ENCODE measurements around the gene ZNF670.

DNA sequence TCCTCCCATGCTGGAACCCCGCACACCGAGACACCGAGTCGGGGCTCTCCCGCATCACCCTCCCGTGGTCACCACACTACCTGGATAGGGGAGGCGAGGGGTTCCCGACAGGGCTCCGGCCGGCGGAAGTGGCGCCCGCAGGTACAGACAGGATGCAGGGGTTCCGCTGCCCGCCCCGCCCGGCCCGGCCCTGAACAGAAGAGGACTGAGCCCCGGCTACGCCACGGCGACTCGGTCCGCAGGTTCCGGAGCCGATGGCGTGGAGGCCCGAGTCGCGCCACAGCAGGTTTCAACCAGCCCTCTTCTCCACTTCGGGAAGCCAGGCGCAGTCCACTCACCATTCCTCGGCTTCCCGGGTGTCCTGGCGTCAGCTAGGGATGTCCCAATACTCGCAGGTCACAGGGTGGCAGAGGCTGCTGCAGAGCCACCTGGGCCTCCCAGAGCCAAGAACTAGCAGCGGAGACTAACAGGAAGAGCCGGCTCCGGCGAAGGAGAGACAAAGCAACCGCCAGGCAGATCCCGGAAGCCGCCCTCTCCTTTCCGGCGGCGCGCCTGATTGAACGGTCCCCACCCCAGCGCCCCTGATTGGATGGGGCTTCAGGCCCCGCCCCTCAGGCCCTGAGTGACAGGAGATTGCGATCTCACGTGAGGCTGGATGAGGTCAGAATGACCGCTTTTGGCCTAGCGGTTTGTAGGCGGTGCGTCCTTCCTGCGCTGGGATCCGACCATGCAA, 25.4 kb upstream of the ZNF670 start, which contains the start of gene ZNF669:
- TF ChIP-seq, protein P1, sequence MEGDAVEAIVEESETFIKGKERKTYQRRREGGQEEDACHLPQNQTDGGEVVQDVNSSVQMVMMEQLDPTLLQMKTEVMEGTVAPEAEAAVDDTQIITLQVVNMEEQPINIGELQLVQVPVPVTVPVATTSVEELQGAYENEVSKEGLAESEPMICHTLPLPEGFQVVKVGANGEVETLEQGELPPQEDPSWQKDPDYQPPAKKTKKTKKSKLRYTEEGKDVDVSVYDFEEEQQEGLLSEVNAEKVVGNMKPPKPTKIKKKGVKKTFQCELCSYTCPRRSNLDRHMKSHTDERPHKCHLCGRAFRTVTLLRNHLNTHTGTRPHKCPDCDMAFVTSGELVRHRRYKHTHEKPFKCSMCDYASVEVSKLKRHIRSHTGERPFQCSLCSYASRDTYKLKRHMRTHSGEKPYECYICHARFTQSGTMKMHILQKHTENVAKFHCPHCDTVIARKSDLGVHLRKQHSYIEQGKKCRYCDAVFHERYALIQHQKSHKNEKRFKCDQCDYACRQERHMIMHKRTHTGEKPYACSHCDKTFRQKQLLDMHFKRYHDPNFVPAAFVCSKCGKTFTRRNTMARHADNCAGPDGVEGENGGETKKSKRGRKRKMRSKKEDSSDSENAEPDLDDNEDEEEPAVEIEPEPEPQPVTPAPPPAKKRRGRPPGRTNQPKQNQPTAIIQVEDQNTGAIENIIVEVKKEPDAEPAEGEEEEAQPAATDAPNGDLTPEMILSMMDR (IDR thresholded peaks at IDR 0.05): no peak
- no peak for TF ChIP-seq EZH2 (IDR thresholded peaks at IDR 0.05; ENCODE audit: borderline replicate concordance, insufficient read depth, low read depth, low read length, poor library complexity, severe bottlenecking)
